ENCODE measurements around the gene PAF1. TPM values are rescaled to one million over a fixed set of nuclear protein-coding genes. Genes with fewer than 3 reads are reported as not detected.

Gene PAF1
- total and polyA plus RNA-seq, 2 of the 13 experiments (the other 11 are each of a cell fraction or from before 2014, with no cell fraction given): 30.2 to 31.1 TPM

- no peak for TF ChIP-seq ZNF33A (CRISPR knock-in tag; IDR thresholded peaks at IDR 0.05; ENCODE audit: borderline replicate concordance)
- no peak for TF ChIP-seq ZBTB39 (CRISPR knock-in tag; IDR thresholded peaks at IDR 0.05)
- TF ChIP-seq ZNF549 (CRISPR knock-in tag; IDR thresholded peaks at IDR 0.05): no peak
- TF ChIP-seq MEIS1 (CRISPR knock-in tag; IDR thresholded peaks at IDR 0.05; ENCODE audit: borderline replicate concordance): peak; percentile 61; the same call in 1 of the 2 replicates
- no peak for TF ChIP-seq KLF13 (CRISPR knock-in tag; IDR thresholded peaks at IDR 0.05)
- no peak; the same call in 1 of the 2 replicates for TF ChIP-seq ZBED4 (CRISPR knock-in tag; IDR thresholded peaks at IDR 0.05; ENCODE audit: borderline replicate concordance)
- TF ChIP-seq USF2 (IDR thresholded peaks at IDR 0.05; ENCODE audit: low read depth, low read length): no peak
- TF ChIP-seq USF2 (CRISPR knock-in tag; IDR thresholded peaks at IDR 0.05; ENCODE audit: borderline replicate concordance): no peak; the same call in 1 of the 2 replicates
- TF ChIP-seq ZNF543 (CRISPR knock-in tag; IDR thresholded peaks at IDR 0.05): 0 out of 2 replicates have a peak, but pooled peaks have one; percentile 21
- TF ChIP-seq PCBP2 (optimal IDR thresholded peaks at IDR 0.05; ENCODE audit: low read depth, low read length, poor library complexity, severe bottlenecking): no peak
- no peak for TF ChIP-seq NBN (conservative IDR thresholded peaks at IDR 0.05)
- TF ChIP-seq ZFYVE20 (CRISPR knock-in tag; IDR thresholded peaks at IDR 0.05; ENCODE audit: borderline replicate concordance, low read depth): no peak
- no peak for TF ChIP-seq ZNF569 (CRISPR knock-in tag; IDR thresholded peaks at IDR 0.05; ENCODE audit: borderline replicate concordance)
- TF ChIP-seq ZFP90 (CRISPR knock-in tag; IDR thresholded peaks at IDR 0.05; ENCODE audit: borderline replicate concordance): no peak; the same call in 1 of the 2 replicates
- peak; percentile 83 for TF ChIP-seq SOX5 (CRISPR knock-in tag; IDR thresholded peaks at IDR 0.05; ENCODE audit: borderline replicate concordance)
- peak; percentile 64; the same call in 1 of the 2 replicates for TF ChIP-seq ZNF292 (CRISPR knock-in tag; IDR thresholded peaks at IDR 0.05; ENCODE audit: borderline replicate concordance, low read depth)
- TF ChIP-seq ZNF317 (CRISPR knock-in tag; IDR thresholded peaks at IDR 0.05): 0 out of 2 replicates have a peak, but pooled peaks have one; percentile 63
- TF ChIP-seq MTF1 (CRISPR knock-in tag; IDR thresholded peaks at IDR 0.05): peak; percentile 68; the same call in 1 of the 2 replicates
- peak; percentile 85 for TF ChIP-seq ARNTL (CRISPR knock-in tag; IDR thresholded peaks at IDR 0.05)
Observed at GRCh38 chr19:39397360-39398296, 6.7 kb upstream of the PAF1 start (continued).

All from HepG2 (cell line).